ENCODE data around the gene HIF3A. TPM values are rescaled to one million over a fixed set of nuclear protein-coding genes. Genes with fewer than 3 reads are reported as not detected.

HIF3A gene
- total and polyA plus RNA-seq, 2 of the 8 experiments (the other 6 are each of a cell fraction or from before 2014, with no cell fraction given) = 38.6 to 38.8 TPM

GRCh38 chr19:46294494-46294893 lies 2.3 kb upstream of the HIF3A start:
- H3K23ac ChIP-seq (ENCODE audit: insufficient read length) = no peak overlapping the region
- POLR2A ChIA-PET (ENCODE audit: partially characterized antibody) = interaction anchor here (0.6 kb wide), 1 partner anchor 32 kb away, joined by 4 read pairs; no protein-coding TSS in a partner anchor
- no peak for TF ChIP-seq CHD1 (IDR thresholded peaks at IDR 0.05; ENCODE audit: low read depth, low read length)
- no peak for TF ChIP-seq SP2 (IDR thresholded peaks at IDR 0.05; ENCODE audit: low read length)
- no peak for TF ChIP-seq MAX (IDR thresholded peaks at IDR 0.05)
- no peak for TF ChIP-seq CREB1 (IDR thresholded peaks at IDR 0.05)
- TF ChIP-seq BCL11A (IDR thresholded peaks at IDR 0.05; ENCODE audit: low read depth in 2 of 2, low read length in 2 of 2) = no peak
- no peak for TF ChIP-seq RAD21 (IDR thresholded peaks at IDR 0.05 in 1 of 2, conservative IDR thresholded peaks at IDR 0.05 in 1 of 2; ENCODE audit: low read depth in 2 of 2, low read length in 2 of 2)
- no peak for TF ChIP-seq TAF1 (IDR thresholded peaks at IDR 0.05; ENCODE audit: low read depth, low read length)
- TF ChIP-seq CTBP2 (IDR thresholded peaks at IDR 0.05; ENCODE audit: borderline replicate concordance, insufficient read depth, insufficient read length, low read length) = no peak
- no peak for TF ChIP-seq TBP (IDR thresholded peaks at IDR 0.05; ENCODE audit: low read depth, low read length)
- no peak for TF ChIP-seq HDAC6 (IDR thresholded peaks at IDR 0.05; ENCODE audit: low read depth, low read length)
- no peak for TF ChIP-seq FOSL1 (IDR thresholded peaks at IDR 0.05; ENCODE audit: insufficient read depth, low read depth, low read length)
- TF ChIP-seq CEBPB (IDR thresholded peaks at IDR 0.05; ENCODE audit: low read depth, low read length) = no peak
- TF ChIP-seq ZNF274 (IDR thresholded peaks at IDR 0.05; ENCODE audit: borderline replicate concordance, extremely low read depth, low read length) = no peak
- TF ChIP-seq KDM1A (IDR thresholded peaks at IDR 0.05; ENCODE audit: borderline replicate concordance, low read length) = no peak

More at GRCh38 chr19:46294494-46294893, 2.3 kb upstream of the HIF3A start:
- Histone ChIP-seq H3K27ac (ENCODE audit: low read depth, low read length) (no peak overlapping the region), H3K4me1 (replicated peaks in 1 of 4; ENCODE audit: control insufficient read depth in 3 of 4, insufficient read depth in 4 of 4, low read length in 3 of 4) (peaks cover 0 to 17% (median 13%) of the 10 kb centered on the region in 4 experiments; a peak in 6 of 7 replicates), H3K14ac (ENCODE audit: insufficient read length) (no peak overlapping the region), H3K23me2 (ENCODE audit: low read depth, low read length) (peaks cover 11% of the 10 kb centered on the region; the same call in 1 of the 2 replicates), H3K79me1 (ENCODE audit: low read depth, low read length) (no peaks in the 10 kb centered on the region), H2BK20ac (ENCODE audit: low read length) (no peak overlapping the region), H3K4me3 (ENCODE audit: extremely low read depth in 1 of 4, insufficient read depth in 2 of 4, low read depth in 3 of 4, low read length in 4 of 4) (no peak overlapping the region), H2BK5ac (ENCODE audit: low read depth, low read length) (no peak overlapping the region), H3K9me3 (ENCODE audit: insufficient read depth in 2 of 2, low read depth in 1 of 2, low read length in 1 of 2) (no peaks in the 10 kb centered on the region), H4K5ac (ENCODE audit: insufficient read length, low read depth, low read length) (no peak overlapping the region), H4K20me1 (replicated peaks in 1 of 2; ENCODE audit: control insufficient read depth in 1 of 2, insufficient read depth in 2 of 2, low read length in 2 of 2) (peaks cover 0 to 6% of the 10 kb centered on the region in 2 experiments), H2AFZ (ENCODE audit: low read length) (no peak overlapping the region), H3K4ac (replicated peaks; ENCODE audit: insufficient read length, low read depth, low read length) (no peak overlapping the region), H4K8ac (ENCODE audit: extremely low read depth, insufficient read depth, low read length) (no peak overlapping the region), H2AK5ac (ENCODE audit: low read depth, low read length) (no peak overlapping the region), H3K27me3 (replicated peaks in 1 of 4; ENCODE audit: control insufficient read depth in 3 of 4, extremely low read depth in 1 of 4, insufficient read depth in 3 of 4, low read length in 3 of 4) (peaks cover 0 to 2% (median 0%) of the 10 kb centered on the region in 4 experiments; a peak in 1 of 7 replicates), H4K91ac (replicated peaks; ENCODE audit: insufficient read length, low read length) (no peak overlapping the region), H2BK12ac (ENCODE audit: low read depth, low read length) (no peak overlapping the region), H3K18ac (ENCODE audit: extremely low read depth, low read length) (no peak overlapping the region), H2BK15ac (ENCODE audit: low read length) (no peak overlapping the region), H3K36me3 (ENCODE audit: control insufficient read depth in 2 of 4, insufficient read depth in 4 of 4, low read length in 3 of 4) (no peaks in the 10 kb centered on the region), H3K9ac (replicated peaks in 1 of 4; ENCODE audit: extremely low read depth in 1 of 4, low read depth in 3 of 4, low read length in 3 of 4) (no peak overlapping the region), H3K4me2 (ENCODE audit: insufficient read depth in 1 of 2, low read depth in 2 of 2, low read length in 2 of 2) (no peak overlapping the region), H2BK120ac (replicated peaks; ENCODE audit: low read depth, low read length) (no peak overlapping the region), H3K79me2 (ENCODE audit: control insufficient read depth in 1 of 2, insufficient read depth in 2 of 2, low read length in 2 of 2) (no peaks in the 10 kb centered on the region; a peak in 1 of 4 replicates), H3K56ac (replicated peaks; ENCODE audit: insufficient read length, low read depth, low read length) (no peak overlapping the region)
- DNase-seq (ENCODE audit: low read depth in 1 of 2, low spot score in 2 of 2) = no peak
- FAIRE-seq = no peak
- 94% methylated on average over 6 of the region's 6 CpGs; no CpG with 5 or more reads in 1 of the 2 experiments for WGBS, 2 experiments (ENCODE audit: extremely low coverage in 1 of 2, insufficient coverage in 1 of 2, insufficient read length in 1 of 2, insufficient replicate concordance in 2 of 2, low coverage in 1 of 2, low lambda C conversion rate in 2 of 2, missing lambda C conversion rate in 1 of 2)
- CTCF ChIA-PET (ENCODE audit: partially characterized antibody) = interaction anchor here (0.7 to 15.4 kb wide), 2 partner anchors 12 to 59 kb away, joined by 3 to 145 read pairs; no protein-coding TSS in a partner anchor

All from H1 (cell line).